HUES48 (cell line): Measurements from ENCODE around the gene WDR19.
"Not testable (repeated sequence)": the region's sequence is repeated elsewhere in the genome, so short reads cannot be mapped to it uniquely, and the experiment has no call there.

Source experiments
- H3K27ac ChIP-seq: one replicate; pipeline ENCODE4 v1.7.0; 2013; ENCODE audit warnings: low read depth, low read length, inconsistent platforms
- H3K27me3 ChIP-seq: 2 replicates; pipeline ENCODE4 v1.6.1; 2013; ENCODE audit warnings: mild to moderate bottlenecking, low read length; ENCODE audit not compliant: control insufficient read depth, insufficient read depth
- H3K36me3 ChIP-seq: 2 replicates; pipeline ENCODE4 v1.6.1; 2013; ENCODE audit warnings: low read length; ENCODE audit not compliant: control insufficient read depth, insufficient read depth
- H3K4me1 ChIP-seq: 2 replicates; pipeline ENCODE4 v1.6.1; 2013; ENCODE audit warnings: mild to moderate bottlenecking, low read length; ENCODE audit not compliant: control insufficient read depth, insufficient read depth
- H3K4me3 ChIP-seq: 2 replicates; pipeline ENCODE4 v1.5.1; 2013; ENCODE audit warnings: mild to moderate bottlenecking, low read depth, low read length
- H3K9ac ChIP-seq: 2 replicates; pipeline ENCODE4 v1.6.1; 2013; ENCODE audit warnings: mild to moderate bottlenecking, low read depth, low read length, moderate library complexity
- H3K9me3 ChIP-seq: 2 replicates; pipeline ENCODE4 v1.6.1; 2013; ENCODE audit warnings: low read length; ENCODE audit not compliant: control insufficient read depth, insufficient read depth

WDR19 gene

GRCh38 chr4:39181905-39182638 is at the start of gene WDR19:
Gene WDR19, plus strand, starts transcription at chr4:39182529. Its CDS starts 29 bp downstream, at chr4:39182558.
- Histone ChIP-seq H3K9me3 (no peaks in the 10 kb centered on the region), H3K4me1 (peaks cover 6% of the 10 kb centered on the region; the same call in 1 of the 2 replicates), H3K36me3 (0 out of 2 replicates have a peak, but pooled peaks cover 4% of the 10 kb centered on the region), H3K4me3 (peak within 1 kb of the TSS; percentile 97), H3K27me3 (no peaks in the 10 kb centered on the region; the same call in 1 of the 2 replicates), H3K9ac (peak within 1 kb of the TSS; percentile 66), H3K27ac (peak within 1 kb of the TSS; percentile 17)

- no peaks in the 10 kb centered on the region for H3K27me3 ChIP-seq
- H3K4me1 ChIP-seq, result no peaks in the 10 kb centered on the region
- H3K4me3 ChIP-seq, result no peak overlapping the region
- H3K27ac ChIP-seq, result no peak overlapping the region
- no peaks in the 10 kb centered on the region for H3K36me3 ChIP-seq
- no peak overlapping the region for H3K9ac ChIP-seq
- no peaks in the 10 kb centered on the region for H3K9me3 ChIP-seq
Observed at GRCh38 chr4:39133623-39134022, 48.7 kb upstream of the WDR19 start.

GRCh38 chr4:39134683-39135306 is 47.5 kb upstream of the WDR19 start:
- H3K4me1 ChIP-seq, result no peaks in the 10 kb centered on the region
- H3K27ac ChIP-seq, result no peak overlapping the region
- no peak overlapping the region for H3K9ac ChIP-seq
- H3K36me3 ChIP-seq, result no peaks in the 10 kb centered on the region
- no peak overlapping the region for H3K4me3 ChIP-seq
- no peaks in the 10 kb centered on the region for H3K27me3 ChIP-seq
- H3K9me3 ChIP-seq, result no peaks in the 10 kb centered on the region

GRCh38 chr4:39138227-39138626 is 44.1 kb upstream of the WDR19 start:
- not testable (repeated sequence) for H3K27me3 ChIP-seq, H3K9ac ChIP-seq, H3K9me3 ChIP-seq, H3K36me3 ChIP-seq, H3K4me3 ChIP-seq, H3K27ac ChIP-seq, H3K4me1 ChIP-seq

- no peaks in the 10 kb centered on the region for H3K36me3 ChIP-seq
- no peak overlapping the region for H3K27ac ChIP-seq
- no peaks in the 10 kb centered on the region for H3K27me3 ChIP-seq
- no peak overlapping the region for H3K4me3 ChIP-seq
- no peak overlapping the region for H3K9ac ChIP-seq
- H3K9me3 ChIP-seq, result no peaks in the 10 kb centered on the region
- no peaks in the 10 kb centered on the region for H3K4me1 ChIP-seq
Observed at GRCh38 chr4:39146211-39146610, 36.1 kb upstream of the WDR19 start.

- Histone ChIP-seq H3K27me3 (no peaks in the 10 kb centered on the region), H3K9me3 (no peaks in the 10 kb centered on the region), H3K36me3 (no peaks in the 10 kb centered on the region), H3K4me1 (no peaks in the 10 kb centered on the region), H3K9ac (no peak overlapping the region), H3K4me3 (no peak overlapping the region), H3K27ac (no peak overlapping the region)
Observed at GRCh38 chr4:39154009-39154408, 28.3 kb upstream of the WDR19 start.

GRCh38 chr4:39157520-39157919 is 24.8 kb upstream of the WDR19 start:
- H3K27ac ChIP-seq, result no peak overlapping the region
- H3K27me3 ChIP-seq, result no peaks in the 10 kb centered on the region
- H3K4me1 ChIP-seq, result no peaks in the 10 kb centered on the region
- H3K9me3 ChIP-seq, result no peaks in the 10 kb centered on the region
- H3K9ac ChIP-seq, result no peak overlapping the region
- no peaks in the 10 kb centered on the region for H3K36me3 ChIP-seq
- H3K4me3 ChIP-seq, result no peak overlapping the region

GRCh38 chr4:39166177-39166576 is 16.2 kb upstream of the WDR19 start:
- peaks cover 7% of the 10 kb centered on the region; the same call in 1 of the 2 replicates for H3K4me1 ChIP-seq
- H3K36me3 ChIP-seq, result no peaks in the 10 kb centered on the region
- no peak overlapping the region for H3K9ac ChIP-seq
- no peaks in the 10 kb centered on the region for H3K27me3 ChIP-seq
- no peak overlapping the region for H3K27ac ChIP-seq
- H3K4me3 ChIP-seq, result no peak overlapping the region
- no peaks in the 10 kb centered on the region for H3K9me3 ChIP-seq

GRCh38 chr4:39166669-39167068 is 15.7 kb upstream of the WDR19 start:
- H3K36me3 ChIP-seq, result no peaks in the 10 kb centered on the region
- no peak overlapping the region for H3K4me3 ChIP-seq
- H3K4me1 ChIP-seq, result peaks cover 7% of the 10 kb centered on the region; the same call in 1 of the 2 replicates
- no peaks in the 10 kb centered on the region for H3K27me3 ChIP-seq
- H3K27ac ChIP-seq, result no peak overlapping the region
- H3K9me3 ChIP-seq, result no peaks in the 10 kb centered on the region
- H3K9ac ChIP-seq, result no peak overlapping the region

- Histone ChIP-seq H3K27ac (no peak overlapping the region), H3K36me3 (no peaks in the 10 kb centered on the region), H3K4me1 (peaks cover 7% of the 10 kb centered on the region; the same call in 1 of the 2 replicates), H3K9me3 (no peaks in the 10 kb centered on the region), H3K4me3 (no peak overlapping the region), H3K27me3 (no peaks in the 10 kb centered on the region), H3K9ac (no peak overlapping the region)
Observed at GRCh38 chr4:39169426-39169825, 12.9 kb upstream of the WDR19 start.

- H3K36me3 ChIP-seq, result no peaks in the 10 kb centered on the region
- no peaks in the 10 kb centered on the region for H3K9me3 ChIP-seq
- no peak overlapping the region for H3K9ac ChIP-seq
- H3K4me3 ChIP-seq, result no peak overlapping the region
- H3K4me1 ChIP-seq, result peaks cover 7% of the 10 kb centered on the region; the same call in 1 of the 2 replicates
- no peak overlapping the region for H3K27ac ChIP-seq
- H3K27me3 ChIP-seq, result no peaks in the 10 kb centered on the region
Observed at GRCh38 chr4:39170301-39170700, 12.0 kb upstream of the WDR19 start.
